ENCODE results near the gene DUSP12. TPM values are rescaled to one million over a fixed set of nuclear protein-coding genes. Genes with fewer than 3 reads are reported as not detected.

The DUSP12 gene
- total and polyA plus RNA-seq, 2 donors (not counting 1 experiment from before 2014, with no cell fraction given): 35.6 to 35.8 TPM

- Histone ChIP-seq H3K9me3 (ENCODE audit: control insufficient read depth, insufficient read depth, low read depth, low read length) (no peaks in the 10 kb centered on the region), H4K20me1 (ENCODE audit: control insufficient read depth, extremely low read depth, insufficient read depth, low read length) (no peaks in the 10 kb centered on the region), H2AFZ (ENCODE audit: low read length) (no peak overlapping the region), H3K79me2 (ENCODE audit: control insufficient read depth, insufficient read depth, low read length) (no peaks in the 10 kb centered on the region), H3K36me3 (ENCODE audit: control insufficient read depth, insufficient read depth, low read length) (no peaks in the 10 kb centered on the region), H3K9ac (ENCODE audit: insufficient read depth, low read length) (no peak overlapping the region), H3K4me3 (replicated peaks in 1 of 4; ENCODE audit: control extremely low read depth in 1 of 4, insufficient read depth in 1 of 4, low read depth in 3 of 4, low read length in 4 of 4) (no peak overlapping the region), H3K4me2 (ENCODE audit: extremely low read depth, insufficient read depth, low read length) (no peak overlapping the region), H3K4me1 (ENCODE audit: control insufficient read depth, extremely low read depth, insufficient read depth, low read length) (peaks cover 7% of the 10 kb centered on the region), H3K27me3 (ENCODE audit: control insufficient read depth, insufficient read depth, low read length) (no peaks in the 10 kb centered on the region), H3K27ac (ENCODE audit: insufficient read depth, low read length) (no peak overlapping the region)
- no peak for DNase-seq (ENCODE audit: low read depth in 2 of 2)
- no peak for TF ChIP-seq EZH2 (IDR thresholded peaks at IDR 0.05; ENCODE audit: low read length, missing control alignments)
- TF ChIP-seq CTCF (conservative IDR thresholded peaks at IDR 0.05 in 1 of 2, IDR thresholded peaks at IDR 0.05 in 1 of 2; ENCODE audit: low read depth in 1 of 2, low read length in 2 of 2): no peak
These were observed 30.3 kb upstream of the DUSP12 start for GRCh38 chr1:161719325-161719611.

DNA sequence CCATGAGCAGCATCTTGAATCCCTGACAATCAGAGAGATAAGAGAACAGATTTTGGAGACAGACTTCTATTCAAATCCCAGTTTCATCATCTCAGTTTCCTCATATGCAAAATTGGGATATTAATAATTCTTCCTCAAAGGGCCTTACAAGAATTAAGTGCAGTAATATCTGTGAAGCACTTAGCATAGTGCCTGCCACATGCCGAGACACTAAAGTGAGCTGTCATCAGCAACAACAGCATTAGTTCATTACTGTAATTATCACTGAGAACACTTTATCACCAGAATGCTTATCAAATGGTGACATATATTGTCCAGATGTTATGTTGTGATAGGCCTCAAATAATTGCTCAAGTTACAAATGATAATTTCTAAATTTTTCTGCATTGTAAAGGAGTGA lies 29.2 kb upstream of the DUSP12 start:
- Histone ChIP-seq H3K4me3 (replicated peaks in 1 of 4; ENCODE audit: control extremely low read depth in 1 of 4, insufficient read depth in 1 of 4, low read depth in 3 of 4, low read length in 4 of 4) (no peak overlapping the region), H3K9ac (ENCODE audit: insufficient read depth, low read length) (no peak overlapping the region), H3K4me2 (ENCODE audit: extremely low read depth, insufficient read depth, low read length) (no peak overlapping the region), H3K9me3 (ENCODE audit: control insufficient read depth, insufficient read depth, low read depth, low read length) (no peaks in the 10 kb centered on the region), H3K4me1 (ENCODE audit: control insufficient read depth, extremely low read depth, insufficient read depth, low read length) (peaks cover 7% of the 10 kb centered on the region), H3K27me3 (ENCODE audit: control insufficient read depth, insufficient read depth, low read length) (no peaks in the 10 kb centered on the region), H4K20me1 (ENCODE audit: control insufficient read depth, extremely low read depth, insufficient read depth, low read length) (no peaks in the 10 kb centered on the region), H3K27ac (ENCODE audit: insufficient read depth, low read length) (no peak overlapping the region), H3K79me2 (ENCODE audit: control insufficient read depth, insufficient read depth, low read length) (no peaks in the 10 kb centered on the region), H3K36me3 (ENCODE audit: control insufficient read depth, insufficient read depth, low read length) (no peaks in the 10 kb centered on the region), H2AFZ (ENCODE audit: low read length) (no peak overlapping the region)
- DNase-seq (ENCODE audit: low read depth in 2 of 2): no peak
- TF ChIP-seq CTCF (conservative IDR thresholded peaks at IDR 0.05 in 1 of 2, IDR thresholded peaks at IDR 0.05 in 1 of 2; ENCODE audit: low read depth in 1 of 2, low read length in 2 of 2) (no peak), EZH2 (IDR thresholded peaks at IDR 0.05; ENCODE audit: low read length, missing control alignments) (no peak)

- Histone ChIP-seq H4K20me1 (ENCODE audit: control insufficient read depth, extremely low read depth, insufficient read depth, low read length) (no peaks in the 10 kb centered on the region), H3K27ac (ENCODE audit: insufficient read depth, low read length) (peak within 1 kb of the TSS; percentile 56), H3K4me2 (ENCODE audit: extremely low read depth, insufficient read depth, low read length) (no peak within 1 kb of the TSS), H3K27me3 (ENCODE audit: control insufficient read depth, insufficient read depth, low read length) (no peaks in the 10 kb centered on the region), H2AFZ (ENCODE audit: low read length) (no peak within 1 kb of the TSS), H3K9me3 (ENCODE audit: control insufficient read depth, insufficient read depth, low read depth, low read length) (no peaks in the 10 kb centered on the region), H3K4me3 (replicated peaks in 1 of 4; ENCODE audit: control extremely low read depth in 1 of 4, insufficient read depth in 1 of 4, low read depth in 3 of 4, low read length in 4 of 4) (no peak within 1 kb of the TSS), H3K9ac (ENCODE audit: insufficient read depth, low read length) (no peak within 1 kb of the TSS), H3K79me2 (ENCODE audit: control insufficient read depth, insufficient read depth, low read length) (no peaks in the 10 kb centered on the region), H3K36me3 (ENCODE audit: control insufficient read depth, insufficient read depth, low read length) (no peaks in the 10 kb centered on the region), H3K4me1 (ENCODE audit: control insufficient read depth, extremely low read depth, insufficient read depth, low read length) (peaks cover 11% of the 10 kb centered on the region)
- no peak for TF ChIP-seq EZH2 (IDR thresholded peaks at IDR 0.05; ENCODE audit: low read length, missing control alignments)
- no peak for TF ChIP-seq CTCF (conservative IDR thresholded peaks at IDR 0.05 in 1 of 2, IDR thresholded peaks at IDR 0.05 in 1 of 2; ENCODE audit: low read depth in 1 of 2, low read length in 2 of 2)
- no peak for DNase-seq (ENCODE audit: low read depth in 2 of 2)
These were observed 28.4 kb upstream of the DUSP12 start, which contains the start of gene FCRLB for GRCh38 chr1:161720956-161721737. Gene FCRLB, plus strand, starts transcription at chr1:161721544. Its CDS starts 1,129 bp downstream, at chr1:161722673.
